Natural killer cell (primary cell): ENCODE data around the gene HDAC4. TPM values are rescaled to one million over a fixed set of nuclear protein-coding genes. Genes with fewer than 3 reads are reported as not detected.

Experiments used
- ATAC-seq, 3 donors: fragments of 150-1000 bp in 2 of 3; fragments of 200-7000 bp in 1 of 3; cut with Tn5 transposase; 1 replicate in 1 of 3; 2 replicates in 2 of 3; pipeline ENCODE4 v1.10.0; 2021; ENCODE audit warnings: mild to moderate bottlenecking in 2 of 3, moderate library complexity in 2 of 3
- DNase-seq, 2 donors: peaks; one replicate each; pipeline versions ENCODE4 v3.0.0 to v3.0.0-alpha.2; 2013 to 2021; ENCODE audit warnings: mixed read lengths in 1 of 2
- H3K27ac ChIP-seq: one replicate; pipeline ENCODE4 v1.5.1; 2013; ENCODE audit warnings: mild to moderate bottlenecking, low read length
- H3K27me3 ChIP-seq: one replicate; pipeline ENCODE4 v1.6.1; 2013; ENCODE audit warnings: low read length; ENCODE audit not compliant: control insufficient read depth, insufficient read depth
- H3K36me3 ChIP-seq: one replicate; pipeline ENCODE4 v1.6.1; 2013; ENCODE audit warnings: low read length; ENCODE audit not compliant: control insufficient read depth, insufficient read depth
- H3K4me1 ChIP-seq: one replicate; pipeline ENCODE4 v1.6.1; 2013; ENCODE audit warnings: low read length; ENCODE audit not compliant: control insufficient read depth, insufficient read depth
- H3K4me3 ChIP-seq: one replicate; pipeline ENCODE4 v1.5.1; 2013; ENCODE audit warnings: low read length
- H3K9me3 ChIP-seq: one replicate; pipeline ENCODE4 v1.6.1; 2013; ENCODE audit warnings: low read length; ENCODE audit not compliant: control insufficient read depth, insufficient read depth
- H3K27ac Mint-ChIP-seq, 2 donors: one replicate each; pipeline ENCODE4 v1.8.0; 2022; ENCODE audit warnings: mild to moderate bottlenecking in 2 of 2, mixed read lengths in 2 of 2, moderate library complexity in 1 of 2
- H3K27me3 Mint-ChIP-seq, 2 donors: one replicate each; pipeline ENCODE4 v1.8.0; 2022; ENCODE audit warnings: low read depth in 2 of 2, mixed read lengths in 2 of 2
- H3K36me3 Mint-ChIP-seq: one replicate; pipeline ENCODE4 v1.8.0; 2022; ENCODE audit warnings: mixed read lengths
- H3K4me1 Mint-ChIP-seq, 2 donors: one replicate each; pipeline ENCODE4 v1.8.0; 2022; ENCODE audit warnings: mixed read lengths in 2 of 2
- H3K4me3 Mint-ChIP-seq: one replicate; pipeline ENCODE4 v1.8.0; 2022; ENCODE audit warnings: mild to moderate bottlenecking, moderate library complexity, mixed read lengths
- H3K9me3 Mint-ChIP-seq, 2 donors: one replicate each; pipeline ENCODE4 v1.8.0; 2022; ENCODE audit warnings: mixed read lengths in 2 of 2
- CTCF ChIP-seq: fragments of 200-600 bp; IDR thresholded peaks from one replicate; pipeline ENCODE4 v1.8.0; 2022; ENCODE audit warnings: antibody characterized with exemption
- WGBS: methylation state at CpG from one replicate; pipeline ENCODE4 v1.1.7; 2013; ENCODE audit warnings: missing lambda C conversion rate; ENCODE audit not compliant: insufficient coverage; 5-methylcytosine and 5-hydroxymethylcytosine counted together
- intact Hi-C: fragments of 100-400 bp; cut with micrococcal nuclease; formaldehyde crosslinking; loops from one replicate; pipeline ENCODE4 v1.14.2; 2022
- total RNA-seq, 4 donors: library from RNA; stranded (reverse); fragments of 120-200 nt in 1 of 4; gene quantifications; one replicate each; pipeline versions ENCODE4 v1.2.3 to v1.2.4, GENCODE V29; 2013 to 2022

The HDAC4 gene
- total RNA-seq, 3 donors from 2014 or later (not counting 1 experiment from before 2014, with no cell fraction given), result 74.9 to 105 (median 100) TPM

- Mint-ChIP-seq H3K27me3 (peaks cover 11 to 29% of the 10 kb centered on the region in 2 donors), H3K4me3 (no peak overlapping the region), H3K4me1 (no peaks in the 10 kb centered on the region), H3K36me3 (no peaks in the 10 kb centered on the region), H3K9me3 (no peaks in the 10 kb centered on the region), H3K27ac (no peak overlapping the region)
- DNase-seq (no peak), ATAC-seq (no peak)
- Histone ChIP-seq H3K9me3 (no peaks in the 10 kb centered on the region), H3K4me3 (no peak overlapping the region), H3K36me3 (no peaks in the 10 kb centered on the region), H3K27me3 (peaks cover 2% of the 10 kb centered on the region), H3K4me1 (peaks cover 3% of the 10 kb centered on the region), H3K27ac (no peak overlapping the region)
- intact Hi-C loops, result no loop called here
- TF ChIP-seq CTCF, result no peak
- WGBS, result 76% methylated on average over 13 of the region's 13 CpGs
Observed at GRCh38 chr2:239033801-239034560, 366.8 kb downstream of the HDAC4 start.

GRCh38 chr2:239029958-239030357, 370.9 kb downstream of the HDAC4 start:
- intact Hi-C loops, result no loop called here
- Mint-ChIP-seq H3K27ac (no peak overlapping the region), H3K36me3 (no peaks in the 10 kb centered on the region)

GRCh38 chr2:239028253-239028619, 372.6 kb downstream of the HDAC4 start:
- DNase-seq (no peak), ATAC-seq (no peak)
- no peaks in the 10 kb centered on the region for H3K9me3 ChIP-seq
- no peak for TF ChIP-seq CTCF
- no peak overlapping the region for H3K4me3 ChIP-seq
- intact Hi-C loops, result no loop called here
- H3K4me1 ChIP-seq, result no peaks in the 10 kb centered on the region
- 85% methylated on average over 5 of the region's 5 CpGs for WGBS
- H3K4me3 Mint-ChIP-seq, result no peak overlapping the region
- no peak overlapping the region for H3K27ac ChIP-seq
- H3K27me3 ChIP-seq, result no peaks in the 10 kb centered on the region
- H3K36me3 ChIP-seq, result no peaks in the 10 kb centered on the region
- no peaks in the 10 kb centered on the region for H3K36me3 Mint-ChIP-seq
- H3K9me3 Mint-ChIP-seq, result no peaks in the 10 kb centered on the region
- H3K27me3 Mint-ChIP-seq, result peaks cover 9 to 21% of the 10 kb centered on the region in 2 donors
- H3K27ac Mint-ChIP-seq, result no peak overlapping the region
- no peaks in the 10 kb centered on the region for H3K4me1 Mint-ChIP-seq

More at GRCh38 chr2:239029958-239030357, 370.9 kb downstream of the HDAC4 start:
- H3K27ac ChIP-seq, result no peak overlapping the region
- H3K27me3 ChIP-seq, result peaks cover 2% of the 10 kb centered on the region
- 67% methylated on average over 9 of the region's 9 CpGs for WGBS
- Mint-ChIP-seq H3K27me3 (peaks cover 11 to 29% of the 10 kb centered on the region in 2 donors), H3K4me3 (no peak overlapping the region), H3K9me3 (no peaks in the 10 kb centered on the region), H3K4me1 (no peaks in the 10 kb centered on the region)
- no peaks in the 10 kb centered on the region for H3K4me1 ChIP-seq
- H3K36me3 ChIP-seq, result no peaks in the 10 kb centered on the region
- no peak for TF ChIP-seq CTCF
- H3K9me3 ChIP-seq, result no peaks in the 10 kb centered on the region
- no peak overlapping the region for H3K4me3 ChIP-seq
- no peak for DNase-seq
- ATAC-seq, result no peak
